ENCODE data around the gene DISC1. TPM values are rescaled to one million over a fixed set of nuclear protein-coding genes. Genes with fewer than 3 reads are reported as not detected.

The DISC1 gene
- polyA plus RNA-seq, 1 experiment, result 2.3 TPM

- H3K27me3 ChIP-seq (ENCODE audit: control insufficient read depth, insufficient read depth, low read length), result no peaks in the 10 kb centered on the region
- H3K36me3 ChIP-seq (ENCODE audit: control insufficient read depth, insufficient read depth, low read length), result no peaks in the 10 kb centered on the region
- no peak for TF ChIP-seq CTCF (IDR thresholded peaks at IDR 0.05; ENCODE audit: insufficient read depth, low read depth, low read length)
- H3K4me3 ChIP-seq (ENCODE audit: low read depth, low read length), result no peak overlapping the region
- ChIA-PET POLR2A (no interaction called here), CTCF (no interaction called here)
- DNase-seq (ENCODE audit: low read depth), result no peak
These were observed 231.1 kb downstream of the DISC1 start for GRCh38 chr1:231857609-231858135.

GRCh38 chr1:231860221-231861088 lies 233.9 kb downstream of the DISC1 start:
- H3K27me3 ChIP-seq (ENCODE audit: control insufficient read depth, insufficient read depth, low read length), result no peaks in the 10 kb centered on the region
- no peak for TF ChIP-seq CTCF (IDR thresholded peaks at IDR 0.05; ENCODE audit: insufficient read depth, low read depth, low read length)
- no peaks in the 10 kb centered on the region for H3K36me3 ChIP-seq (ENCODE audit: control insufficient read depth, insufficient read depth, low read length)
- POLR2A ChIA-PET, result no interaction called here
- no peak overlapping the region for H3K4me3 ChIP-seq (ENCODE audit: low read depth, low read length)
- CTCF ChIA-PET, result no interaction called here
- DNase-seq (ENCODE audit: low read depth), result no peak

- TF ChIP-seq CTCF (IDR thresholded peaks at IDR 0.05; ENCODE audit: insufficient read depth, low read depth, low read length), result no peak
- no peak overlapping the region for H3K4me3 ChIP-seq (ENCODE audit: low read depth, low read length)
- POLR2A ChIA-PET, result interaction anchor here (0.7 kb wide), 1 partner anchor 1001 kb away, joined by 3 read pairs; no protein-coding TSS in a partner anchor
- DNase-seq (ENCODE audit: low read depth), result no peak
- no peaks in the 10 kb centered on the region for H3K36me3 ChIP-seq (ENCODE audit: control insufficient read depth, insufficient read depth, low read length)
- no peaks in the 10 kb centered on the region for H3K27me3 ChIP-seq (ENCODE audit: control insufficient read depth, insufficient read depth, low read length)
- CTCF ChIA-PET, result interaction anchor here (1.2 to 1.8 kb wide), 3 partner anchors 10 to 768 kb away, joined by 3 to 4 read pairs (median 3); partner anchors contain the start of gene SIPA1L2
These were observed 235.2 kb downstream of the DISC1 start for GRCh38 chr1:231861541-231862481.

GRCh38 chr1:231862611-231863010 lies 236.0 kb downstream of the DISC1 start:
- ChIA-PET POLR2A (no interaction called here), CTCF (interaction anchor here (1.2 to 1.8 kb wide), 3 partner anchors 11 to 767 kb away, joined by 3 to 4 read pairs (median 3); partner anchors contain the start of gene SIPA1L2)
- Histone ChIP-seq H3K36me3 (ENCODE audit: control insufficient read depth, insufficient read depth, low read length) (no peaks in the 10 kb centered on the region), H3K27me3 (ENCODE audit: control insufficient read depth, insufficient read depth, low read length) (no peaks in the 10 kb centered on the region), H3K4me3 (ENCODE audit: low read depth, low read length) (no peak overlapping the region)
- no peak for DNase-seq (ENCODE audit: low read depth)
- no peak for TF ChIP-seq CTCF (IDR thresholded peaks at IDR 0.05; ENCODE audit: insufficient read depth, low read depth, low read length)

Measured in BJ (cell line).